Measurements from ENCODE around the gene MED12. TPM values are rescaled to one million over a fixed set of nuclear protein-coding genes. Genes with fewer than 3 reads are reported as not detected.

Gene MED12
- total and polyA plus RNA-seq, 10 of the 15 experiments (the other 5 are each of a cell fraction or from before 2014, with no cell fraction given), result 0.68 to 28.5 (median 13.7) TPM

- TF ChIP-seq SKIL (IDR thresholded peaks at IDR 0.05; ENCODE audit: low read depth, poor library complexity, severe bottlenecking), result no peak
These were observed 47.9 kb upstream of the MED12 start (continued) for GRCh38 chrX:71070531-71070930.

GRCh38 chrX:71081330-71082123, 36.9 kb upstream of the MED12 start:
- TF ChIP-seq JUNB (IDR thresholded peaks at IDR 0.05) (peak; percentile 26), ZNF217 (IDR thresholded peaks at IDR 0.05) (no peak)
- BruUV-seq (replicated peaks), result no TSS peak
- CTCF ChIA-PET, result interaction anchor here (0.6 kb wide), 1 partner anchor 144 kb away, joined by 3 read pairs; no protein-coding TSS in a partner anchor

More at GRCh38 chrX:71081330-71082123, 36.9 kb upstream of the MED12 start:
- POLR2A ChIA-PET, result no interaction called here
- Histone ChIP-seq H3K4me2 (ENCODE audit: control insufficient read depth, insufficient read depth) (no peak overlapping the region), H4K20me1 (ENCODE audit: control insufficient read depth, insufficient read depth) (no peaks in the 10 kb centered on the region), H3K27ac (ENCODE audit: control insufficient read depth, insufficient read depth) (no peak overlapping the region), H3K4me3 (no peak overlapping the region), H3K9ac (ENCODE audit: control insufficient read depth, insufficient read depth, low read length) (no peak overlapping the region), H3K4me1 (ENCODE audit: control insufficient read depth, insufficient read depth, low read length) (no peaks in the 10 kb centered on the region), H2AFZ (ENCODE audit: control insufficient read depth, low read depth, low read length) (no peak overlapping the region), H3K9me3 (replicated peaks; ENCODE audit: control insufficient read depth, insufficient read depth, low read length) (no peaks in the 10 kb centered on the region), H3K36me3 (ENCODE audit: control insufficient read depth in 2 of 2, insufficient read depth in 2 of 2, low read length in 1 of 2) (no peaks in the 10 kb centered on the region), H3K79me2 (ENCODE audit: control insufficient read depth, insufficient read depth, low read length) (no peaks in the 10 kb centered on the region), H3K27me3 (replicated peaks in 1 of 2; ENCODE audit: control insufficient read depth in 2 of 2, insufficient read depth in 2 of 2, low read length in 1 of 2) (no peaks in the 10 kb centered on the region)
- RAD21 ChIA-PET (ENCODE audit: unreplicated experiment), result no interaction called here
- ATAC-seq (peak; percentile 24), DNase-seq (ENCODE audit: low read depth, low spot score) (no peak), FAIRE-seq (no peak)
- in situ Hi-C loops (cut with MboI), result no loop called here
- intact Hi-C loops (cut with micrococcal nuclease; ENCODE audit: unreplicated experiment), result no loop called here
- SMC1A ChIA-PET (ENCODE audit: uncharacterized antibody, unreplicated experiment), result no interaction called here
- 43% methylated on average over 3 of the region's 3 CpGs for WGBS (ENCODE audit: insufficient coverage, insufficient replicate concordance, low lambda C conversion rate, missing lambda C conversion rate)
